K562 (cell line): ENCODE measurements around the gene TBCEL. TPM values are rescaled to one million over a fixed set of nuclear protein-coding genes. Genes with fewer than 3 reads are reported as not detected.

Experiments used
- ATAC-seq: fragments of 200-7000 bp; cut with Tn5 transposase; 3 replicates; pipeline ENCODE4 v1.9.1; 2020; ENCODE audit warnings: moderate library complexity
- BruUV-seq: library from RNA; stranded (reverse); fragments of 400-500 nt; replicated peaks from 2 replicates; lab custom pipeline; 2021; lab: Mats Ljungman, UMichigan
- CTCF ChIA-PET: fragments of 300-600 bp; formaldehyde crosslinking; extraction: SDS; loops from one replicate; lab custom pipeline; 2021; ENCODE audit warnings: low intra/inter-chr PET ratio; lab: Yijun Ruan, JAX
- POLR2A ChIA-PET: fragments of 300-600, 350-650 bp; sonication (Branson Sonifier 250); formaldehyde crosslinking; extraction: SDS; loops from one replicate; lab custom pipeline; 2021; ENCODE audit warnings: antibody characterized with exemption, inconsistent platforms; lab: Yijun Ruan, JAX
- DNase-seq, 4 experiments: peaks; one replicate each; pipeline versions ENCODE4 v3.0.0 to v3.0.0-alpha.2; 2011 to 2018; ENCODE audit warnings: low spot score in 3 of 4, mixed read lengths in 3 of 4; ENCODE audit errors: extremely low read depth in 1 of 4
- FAIRE-seq: peaks from 2 replicates; lab custom pipeline; 2011; peaks lifted over from hg19 to GRCh38; lab: Jason Lieb, UNC
- H2AFZ ChIP-seq: 2 replicates; pipeline ENCODE4 v1.6.0; 2011; ENCODE audit warnings: low read depth, low read length, control low read depth, inconsistent platforms
- H3K27ac ChIP-seq: fragments of 200-600 bp; 3 replicates; pipeline ENCODE4 v1.8.0; 2011; ENCODE audit warnings: low read depth, mild to moderate bottlenecking, control low read depth, inconsistent platforms, low read length, moderate library complexity, mixed read lengths; ENCODE audit errors: extremely low read depth
- H3K27me3 ChIP-seq, 2 experiments: fragments of 300-600 bp in 1 of 2; 2 replicates in 1 of 2; 3 replicates in 1 of 2; pipeline versions ENCODE4 v1.6.0 to v1.8.0; 2011; ENCODE audit warnings: inconsistent platforms in 2 of 2, low read length in 2 of 2, mild to moderate bottlenecking in 1 of 2, mixed read lengths in 1 of 2, moderate library complexity in 1 of 2; ENCODE audit not compliant: control insufficient read depth in 2 of 2, insufficient read depth in 2 of 2
- H3K36me3 ChIP-seq: fragments of 300-600 bp; 3 replicates; pipeline ENCODE4 v1.8.0; 2011; ENCODE audit warnings: mild to moderate bottlenecking, low read length, inconsistent platforms; ENCODE audit not compliant: control insufficient read depth, insufficient read depth
- H3K4me1 ChIP-seq, 2 experiments: fragments of 200-600 bp in 1 of 2; replicated peaks in 1 of 2; 2 replicates in 1 of 2; 3 replicates in 1 of 2; pipeline versions ENCODE4 v1.5.1 to v1.8.0; 2011; ENCODE audit warnings: inconsistent platforms in 2 of 2, low read length in 2 of 2, mild to moderate bottlenecking in 1 of 2, mixed read lengths in 1 of 2, moderate library complexity in 1 of 2; ENCODE audit not compliant: control insufficient read depth in 2 of 2, insufficient read depth in 2 of 2
- H3K4me2 ChIP-seq: 2 replicates; pipeline ENCODE4 v1.6.1; 2011; ENCODE audit warnings: low read length, control low read depth, inconsistent platforms, mixed read lengths; ENCODE audit not compliant: insufficient read depth
- H3K4me3 ChIP-seq: fragments of 200-600 bp; sonication (generic), shearing (Covaris generic); 2 replicates; pipeline ENCODE4 v1.5.1; 2016; ENCODE audit warnings: control low read depth, inconsistent platforms
- H3K79me2 ChIP-seq: fragments of 200-600 bp; 3 replicates; pipeline ENCODE4 v1.8.0; 2011; ENCODE audit warnings: low read length, inconsistent platforms; ENCODE audit not compliant: control insufficient read depth, insufficient read depth
- H3K9ac ChIP-seq, 2 experiments: 2 replicates each; pipeline versions ENCODE4 v1.6.0 to v1.6.1; 2011; ENCODE audit warnings: low read depth in 2 of 2, low read length in 2 of 2, control low read depth in 1 of 2, inconsistent platforms in 1 of 2, mild to moderate bottlenecking in 1 of 2, mixed read lengths in 1 of 2; ENCODE audit not compliant: insufficient read depth in 1 of 2
- H3K9me1 ChIP-seq: one replicate; pipeline ENCODE4 v1.6.0; 2011; ENCODE audit warnings: inconsistent platforms, mild to moderate bottlenecking, low read length, moderate library complexity; ENCODE audit not compliant: control insufficient read depth, insufficient read depth
- H3K9me3 ChIP-seq: replicated peaks from 2 replicates; pipeline ENCODE4 v1.5.1; 2011; ENCODE audit warnings: low read depth, low read length, inconsistent platforms; ENCODE audit not compliant: control insufficient read depth, insufficient read depth
- H4K20me1 ChIP-seq: replicated peaks from 2 replicates; pipeline ENCODE4 v1.6.1; 2011; ENCODE audit warnings: low read length, inconsistent platforms, mixed read lengths; ENCODE audit not compliant: control insufficient read depth, insufficient read depth
- CHD1 ChIP-seq: fragments of 200-600 bp; sonication (generic); IDR thresholded peaks from one replicate; pipeline ENCODE4 v1.6.1; 2012; ENCODE audit warnings: mild to moderate bottlenecking, moderate library complexity, low read length, inconsistent platforms
- FOS ChIP-seq: IDR thresholded peaks from 3 replicates; pipeline ENCODE4 v1.6.1; 2011; ENCODE audit not compliant: insufficient read length; ENCODE audit errors: extremely low read depth
- FOXM1 ChIP-seq, 2 experiments: fragments of 450-650 bp in 1 of 2; sonication (generic) in 1 of 2; formaldehyde crosslinking in 1 of 2; IDR thresholded peaks; 2 replicates each; pipeline versions ENCODE4 v1.6.1 to v1.9.0; 2017 to 2022; ENCODE audit warnings: low read depth in 2 of 2, mild to moderate bottlenecking in 2 of 2, missing genetic modification reagents in 1 of 2, moderate library complexity in 1 of 2
- HDAC2 ChIP-seq: fragments of 450-650 bp; IDR thresholded peaks from 2 replicates; pipeline ENCODE4 v1.6.1; 2016; ENCODE audit warnings: mild to moderate bottlenecking
- HMGN3 ChIP-seq: IDR thresholded peaks from 2 replicates; pipeline ENCODE4 v1.6.1; 2011; ENCODE audit warnings: borderline replicate concordance, low read depth, mild to moderate bottlenecking, mixed read lengths, low read length; ENCODE audit not compliant: insufficient read length; ENCODE audit errors: extremely low read depth
- ID3 ChIP-seq, 2 experiments: fragments of 250-450 bp in 1 of 2; fragments of 450-650 bp in 1 of 2; sonication (Bioruptor Pico) in 1 of 2; IDR thresholded peaks; 2 replicates each; pipeline versions ENCODE4 v1.6.1 to v1.8.0; 2016 to 2021; ENCODE audit warnings: mild to moderate bottlenecking in 2 of 2, moderate library complexity in 2 of 2, missing compliant biosample characterization in 1 of 2, missing genetic modification characterization in 1 of 2
- MEIS2 ChIP-seq: fragments of 450-650 bp; IDR thresholded peaks from 2 replicates; pipeline ENCODE4 v1.6.1; 2014; ENCODE audit warnings: mild to moderate bottlenecking; ENCODE audit not compliant: partially characterized antibody
- MYC ChIP-seq, 2 experiments: fragments of 250-450 bp in 1 of 2; sonication (Bioruptor Pico) in 1 of 2; IDR thresholded peaks; 2 replicates each; pipeline versions ENCODE4 v1.5.1 to v1.6.1; 2012 to 2021; ENCODE audit warnings: low read depth in 2 of 2, borderline replicate concordance in 1 of 2, improper control_type of control experiment in 1 of 2, low read length in 1 of 2, mild to moderate bottlenecking in 1 of 2, moderate library complexity in 1 of 2
- NEUROD1 ChIP-seq: fragments of 150-350 bp; IDR thresholded peaks from 2 replicates; pipeline ENCODE4 v1.6.1; 2014; ENCODE audit warnings: borderline replicate concordance, low read length, low read depth; ENCODE audit not compliant: partially characterized antibody
- PBX2 ChIP-seq, 2 experiments: IDR thresholded peaks in 1 of 2; conservative IDR thresholded peaks in 1 of 2; 2 replicates each; pipeline ENCODE4 v1.6.1; 2016; ENCODE audit warnings: low read depth in 2 of 2, mild to moderate bottlenecking in 1 of 2, missing compliant biosample characterization in 1 of 2, missing genetic modification characterization in 1 of 2, moderate library complexity in 1 of 2
- POLR3G ChIP-seq: IDR thresholded peaks from 2 replicates; pipeline ENCODE4 v1.6.1; 2011; ENCODE audit not compliant: insufficient read length, insufficient replicate concordance; ENCODE audit errors: extremely low read depth
- PTRF ChIP-seq: fragments of 450-650 bp; IDR thresholded peaks from 2 replicates; pipeline ENCODE4 v1.6.1; 2016; ENCODE audit warnings: mild to moderate bottlenecking, missing genetic modification characterization, missing compliant biosample characterization
- RNF2 ChIP-seq: sonication (generic); IDR thresholded peaks from 2 replicates; pipeline ENCODE4 v1.6.1; 2016
- ZBTB33 ChIP-seq: sonication (generic); formaldehyde crosslinking; IDR thresholded peaks from 2 replicates; pipeline ENCODE4 v1.8.1; 2023; ENCODE audit warnings: mild to moderate bottlenecking, missing genetic modification reagents
- ZNF668 ChIP-seq: fragments of 250-450 bp; sonication (Bioruptor Pico); IDR thresholded peaks from 2 replicates; pipeline ENCODE4 v1.8.0; 2022; ENCODE audit warnings: mild to moderate bottlenecking, inconsistent platforms
- ZNF707 ChIP-seq: fragments of 250-450 bp; sonication (Bioruptor Pico); conservative IDR thresholded peaks from 2 replicates; pipeline ENCODE4 v1.8.0; 2022; ENCODE audit warnings: inconsistent platforms, mild to moderate bottlenecking, moderate library complexity
- WGBS: fragments of 100-300 bp; shearing (Covaris generic); methylation state at CpG from one replicate; pipeline ENCODE4 v1.1.6; 2016; ENCODE audit warnings: low coverage, mixed read lengths; ENCODE audit not compliant: insufficient coverage; ENCODE audit errors: missing lambda C conversion rate; 5-methylcytosine and 5-hydroxymethylcytosine counted together
- in situ Hi-C: fragments of 300-500 bp; cut with MboI; formaldehyde crosslinking; loops from 4 replicates; pipeline ENCODE4 v1.15.0; 2018; ENCODE audit warnings: inconsistent platforms, mixed read lengths
- intact Hi-C: fragments of 100-400 bp; cut with micrococcal nuclease; formaldehyde crosslinking; loops from 2 replicates; pipeline ENCODE4 v1.14.2; 2022
- polyA plus RNA-seq, 8 experiments: library from polyadenylated mRNA; depleted of rRNA in 4 of 8; stranded (reverse) in 5 of 8; unstranded in 3 of 8; fragments of >200 nt; fragmentation: Nextera tagmentation in 2 of 8; fragmentation: Illumina TruSeq in 1 of 8; extraction: Ambion mirVana in 2 of 8; extraction: Trizol in 1 of 8; gene quantifications; 2 replicates each; pipeline versions ENCODE4 v1.2.1 to v1.2.3, GENCODE V29; 2011 to 2014; ENCODE audit warnings: inconsistent platforms in 1 of 8, missing spikeins in 1 of 8
- total RNA-seq, 7 experiments: library from RNA; depleted of rRNA in 6 of 7; stranded (reverse); fragments of >200 nt in 6 of 7; fragmentation: Illumina TruSeq in 2 of 7; extraction: Trizol in 2 of 7; gene quantifications; 2 replicates each; pipeline versions ENCODE4 v1.2.1 to v1.2.3, GENCODE V29; 2011 to 2021; ENCODE audit warnings: low replicate concordance in 1 of 7

The TBCEL gene
- total and polyA plus RNA-seq, 9 of the 15 experiments (the other 6 are each of a cell fraction or from before 2014, with no cell fraction given): 0.39 to 2.3 (median 1.4) TPM

GRCh38 chr11:121063728-121064127 is 39.8 kb downstream of the TBCEL start:
- WGBS: 20% methylated on average over 2 of the region's 2 CpGs
- no peaks in the 10 kb centered on the region for H4K20me1 ChIP-seq
- H3K36me3 ChIP-seq: no peaks in the 10 kb centered on the region
- in situ Hi-C loops (no loop called here), intact Hi-C loops (no loop called here)
- FAIRE-seq (no peak), ATAC-seq (0 out of 3 replicates have a peak, but pooled peaks have one; percentile 49), DNase-seq (peak; percentile 6 to 17 (median 12))
- H3K9me3 ChIP-seq: no peaks in the 10 kb centered on the region
- no peaks in the 10 kb centered on the region for H3K9me1 ChIP-seq
- ChIA-PET POLR2A (no interaction called here), CTCF (no interaction called here)
- H3K79me2 ChIP-seq: no peaks in the 10 kb centered on the region
- no peak overlapping the region for H3K4me2 ChIP-seq
- no peak overlapping the region for H3K4me3 ChIP-seq
- H3K4me1 ChIP-seq: no peaks in the 10 kb centered on the region
- BruUV-seq: no TSS peak
- no peak overlapping the region for H2AFZ ChIP-seq
- no peak overlapping the region for H3K27ac ChIP-seq
- H3K27me3 ChIP-seq: no peaks in the 10 kb centered on the region
- no peak overlapping the region for H3K9ac ChIP-seq
- no peak for TF ChIP-seq NEUROD1
- TF ChIP-seq ZNF668 (CRISPR knock-in tag): no peak
- no peak for TF ChIP-seq PTRF (tag)
- no peak for TF ChIP-seq RNF2
- no peak for TF ChIP-seq POLR3G
- TF ChIP-seq MEIS2: peak; percentile 7
- no peak for TF ChIP-seq FOXM1 (IDR thresholded peaks at IDR 0.05; ENCODE audit: low read depth)
- TF ChIP-seq FOXM1 (CRISPR knock-in tag; IDR thresholded peaks at IDR 0.05; ENCODE audit: low read depth): no peak
- no peak for TF ChIP-seq ZNF707 (CRISPR knock-in tag)
- TF ChIP-seq FOS: no peak
- no peak for TF ChIP-seq MYC (IDR thresholded peaks at IDR 0.05; ENCODE audit: low read depth, low read length)
- no peak for TF ChIP-seq MYC (CRISPR knock-in tag; IDR thresholded peaks at IDR 0.05; ENCODE audit: borderline replicate concordance, low read depth)
- TF ChIP-seq ID3 (CRISPR knock-in tag; IDR thresholded peaks at IDR 0.05): no peak
- no peak for TF ChIP-seq ID3 (tag; IDR thresholded peaks at IDR 0.05)
- no peak for TF ChIP-seq PBX2 (CRISPR knock-in tag; IDR thresholded peaks at IDR 0.05; ENCODE audit: low read depth)
- TF ChIP-seq PBX2 (tag; conservative IDR thresholded peaks at IDR 0.05; ENCODE audit: low read depth): peak; percentile 16; the same call in 1 of the 2 replicates
- no peak for TF ChIP-seq ZBTB33 (CRISPR knock-in tag)
- TF ChIP-seq CHD1: no peak
- TF ChIP-seq HDAC2: no peak
- TF ChIP-seq HMGN3: no peak
